DND-41 (cell line): ENCODE measurements around the gene NR2C1.

Source experiments
- CTCF ChIP-seq: IDR thresholded peaks from 2 replicates; pipeline ENCODE4 v1.5.1; 2012; ENCODE audit warnings: borderline replicate concordance, low read length, moderate library complexity, mild to moderate bottlenecking; ENCODE audit not compliant: poor library complexity, severe bottlenecking; ENCODE audit errors: extremely low read depth
- EZH2 ChIP-seq: IDR thresholded peaks from 3 replicates; pipeline ENCODE4 v1.6.1; 2012; ENCODE audit warnings: borderline replicate concordance, low read depth, mild to moderate bottlenecking, moderate library complexity, low read length, inconsistent platforms; ENCODE audit not compliant: severe bottlenecking

GRCh38 chr12:94977766-94978468 is 95.5 kb downstream of the NR2C1 start:
- TF ChIP-seq EZH2 (no peak), CTCF (no peak)
